NCI-H1694 treated with DMSO at 0.1 percent for 48 hours (cell line): Measurements from ENCODE around the gene RNF6.
A peak's percentile ranks its signal among the peaks of the same experiment; 100 is the strongest.
"Not testable (repeated sequence)": the region's sequence is repeated elsewhere in the genome, so short reads cannot be mapped to it uniquely, and the experiment has no call there.

Source experiments
- DNase-seq: peaks from one replicate; lab custom pipeline; 2025; lab: John Stamatoyannopoulos, UW

Gene RNF6

GRCh38 chr13:26221721-26222519, at the start of gene RNF6:
TSS of gene RNF6 (minus strand) at chr13:26222314. CDS start at chr13:26219649, 2,665 bp downstream.
- DNase-seq, result peak; percentile 91

DNA sequence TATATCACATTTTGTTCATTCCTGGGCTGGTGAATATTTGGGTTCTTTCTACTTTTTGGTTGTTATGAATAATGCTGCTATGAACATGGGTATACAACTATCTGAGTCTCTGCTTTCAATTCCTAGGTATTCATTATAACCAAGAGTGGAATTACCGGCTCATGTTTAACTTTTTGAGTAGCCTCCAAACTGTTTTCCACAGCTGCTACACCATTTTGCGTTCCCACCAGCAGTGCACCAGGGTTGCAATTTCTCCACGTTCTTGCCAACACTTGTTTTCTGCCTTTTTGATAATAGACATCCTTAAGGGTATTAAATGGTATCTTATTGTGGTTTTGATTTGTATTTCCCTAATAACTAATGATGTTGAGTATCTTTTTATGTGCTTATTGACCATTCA, 48.6 kb upstream of the RNF6 start:
- no peak for DNase-seq

- no peak for DNase-seq
These were observed 44.2 kb upstream of the RNF6 start for GRCh38 chr13:26266311-26266710.

GRCh38 chr13:26262156-26262555, 40.0 kb upstream of the RNF6 start:
- no peak for DNase-seq

DNA sequence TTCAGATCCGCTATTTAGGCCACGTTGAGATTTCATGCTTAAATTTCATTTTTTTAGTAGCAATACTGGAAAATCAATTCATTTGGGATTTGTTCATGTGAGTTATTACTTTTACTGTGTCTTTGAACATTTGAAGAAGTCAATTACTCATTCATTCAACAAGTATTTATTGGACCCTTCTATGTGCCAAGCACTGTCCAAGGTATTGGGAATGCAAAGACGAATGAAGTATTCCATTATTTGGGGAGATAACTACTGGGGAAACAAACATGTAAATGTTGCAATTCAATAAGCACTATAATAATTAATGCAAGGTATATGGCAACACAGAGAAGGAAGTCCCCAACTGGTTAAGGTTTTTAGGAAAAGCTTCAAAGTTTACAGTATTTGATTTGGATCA, 37.5 kb upstream of the RNF6 start:
- no peak for DNase-seq

GRCh38 chr13:26257049-26257448, 34.9 kb upstream of the RNF6 start:
- no peak for DNase-seq

GRCh38 chr13:26255691-26256277, 33.7 kb upstream of the RNF6 start:
- peak; percentile 28 for DNase-seq

DNA sequence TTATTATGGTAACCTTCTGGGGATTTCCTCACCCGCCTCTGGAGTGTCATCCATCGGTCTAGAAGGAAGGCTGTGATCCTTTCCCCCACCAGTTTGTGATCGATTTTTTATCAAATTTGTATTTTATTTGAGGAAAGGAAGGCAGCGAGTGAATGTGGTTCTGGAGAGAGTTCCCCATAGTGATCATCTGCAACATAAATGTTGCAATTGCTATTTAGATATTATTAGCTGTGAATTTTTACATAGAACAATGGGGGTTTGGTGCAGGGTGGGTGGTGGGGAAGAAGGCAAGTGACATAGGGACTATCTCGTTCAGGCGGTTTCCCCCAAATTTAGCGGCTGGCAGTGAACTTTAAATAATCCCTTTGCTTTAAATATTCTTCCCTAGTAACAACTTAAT, 33.0 kb upstream of the RNF6 start:
- DNase-seq, result no peak

DNA sequence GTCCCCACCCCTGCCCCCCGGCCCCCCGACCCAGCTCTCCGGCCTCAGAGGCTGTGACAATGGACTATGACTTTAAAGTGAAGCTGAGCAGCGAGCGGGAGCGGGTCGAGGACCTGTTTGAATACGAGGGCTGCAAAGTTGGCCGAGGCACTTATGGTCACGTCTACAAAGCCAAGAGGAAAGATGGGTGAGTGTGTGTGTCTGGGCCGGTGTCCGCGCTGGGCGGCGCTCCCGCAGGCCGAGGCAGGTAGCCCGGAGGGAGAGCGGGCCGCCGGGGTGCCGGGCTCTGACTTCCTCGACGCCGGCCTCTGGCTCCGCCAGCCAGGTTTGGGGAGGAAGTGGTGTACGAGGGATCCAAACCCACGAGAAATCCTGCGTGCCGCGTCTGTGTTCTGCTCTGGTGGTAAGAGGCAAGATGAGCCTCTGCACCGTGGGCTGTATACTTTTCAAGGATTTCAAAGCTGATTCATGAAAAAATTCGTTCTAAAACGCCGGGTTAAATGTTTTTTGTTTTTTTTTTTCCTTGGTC, 32.5 kb upstream of the RNF6 start:
- DNase-seq, result no peak

DNA sequence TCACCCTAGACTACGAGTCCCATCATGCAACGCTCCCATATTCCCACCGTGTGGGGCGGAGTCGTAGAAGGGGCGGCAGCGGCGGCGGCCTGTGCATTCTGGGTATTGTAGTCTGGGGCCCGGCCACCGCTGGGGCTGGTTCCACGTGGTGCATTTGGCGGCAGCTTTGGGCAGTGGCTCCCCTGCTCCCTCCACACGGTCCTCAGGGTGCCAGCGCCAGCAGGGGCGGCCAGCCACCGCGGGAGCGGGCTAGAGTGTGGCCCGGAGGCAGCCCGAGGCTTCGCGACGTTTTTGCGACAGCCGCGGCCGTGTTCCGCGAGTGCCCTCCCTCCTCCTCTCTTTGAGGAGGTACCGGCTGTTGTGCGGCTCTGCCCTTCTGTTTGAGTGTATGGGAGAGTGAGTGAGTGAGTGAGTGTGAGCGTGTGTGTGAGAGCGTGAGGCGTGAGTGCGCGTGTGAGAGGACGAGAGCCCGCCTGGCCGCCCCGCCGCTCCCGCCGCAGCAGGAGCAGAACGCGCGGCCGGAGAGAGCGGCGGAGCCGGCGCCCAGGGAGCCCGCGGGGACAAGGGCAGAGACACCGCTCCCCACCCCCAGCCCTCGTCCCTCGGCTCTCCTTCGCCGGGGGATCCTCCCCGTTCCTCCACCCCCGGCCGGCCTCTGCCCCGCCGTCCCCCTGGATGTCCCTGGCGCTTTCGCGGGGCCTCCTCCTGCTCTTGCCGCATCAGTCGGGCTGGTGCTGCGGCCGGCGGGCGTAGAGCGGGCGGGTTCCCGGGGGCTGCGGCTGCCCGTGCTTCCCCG, 31.9 kb upstream of the RNF6 start, which contains the start of gene CDK8:
Gene CDK8 (plus strand): TSS at position 343 of the 796 bp plus-strand sequence. CDS start 513 bp downstream, outside the sequence.
- peak; percentile 83 for DNase-seq

GRCh38 chr13:26253262-26253786, 31.2 kb upstream of the RNF6 start:
- no peak for DNase-seq

- not testable (repeated sequence) for DNase-seq
These were observed 29.9 kb upstream of the RNF6 start for GRCh38 chr13:26252006-26252405.

DNA sequence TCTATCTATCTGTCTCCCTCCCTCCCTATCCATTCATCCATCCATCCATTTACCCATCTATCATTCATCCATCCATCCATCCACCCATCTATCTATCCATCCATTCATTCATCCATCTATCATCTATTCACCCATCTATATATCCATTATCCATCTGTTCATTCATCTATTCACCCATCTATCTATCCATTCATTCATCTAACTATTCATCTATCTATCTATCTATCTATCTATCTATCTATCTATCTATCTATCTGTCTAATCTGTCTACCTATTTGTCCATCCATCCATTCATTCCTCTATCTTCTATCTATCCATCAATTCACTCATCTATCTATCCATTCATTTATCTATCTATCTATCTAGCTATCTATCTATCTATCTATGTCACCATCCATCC, 27.4 kb upstream of the RNF6 start:
- no peak for DNase-seq

DNA sequence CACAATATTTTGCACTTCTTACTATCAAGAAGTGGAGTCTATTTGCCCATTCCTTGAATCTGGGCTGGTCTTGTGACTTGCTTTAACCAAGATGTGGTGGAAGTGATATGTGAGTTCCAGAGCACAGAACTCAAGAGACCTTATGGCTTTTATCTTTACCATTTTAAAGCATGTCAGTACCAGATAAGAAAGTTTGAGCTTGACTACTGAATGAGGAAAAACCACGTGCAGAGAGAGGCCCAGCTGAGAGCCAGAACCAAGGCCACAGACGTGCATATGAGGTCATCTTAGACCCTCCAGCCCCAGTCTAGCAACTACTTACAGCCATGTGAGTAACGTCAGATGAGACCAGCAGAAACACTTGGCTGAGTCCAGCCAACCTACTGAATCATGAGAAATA, 25.5 kb upstream of the RNF6 start:
- no peak for DNase-seq

DNA sequence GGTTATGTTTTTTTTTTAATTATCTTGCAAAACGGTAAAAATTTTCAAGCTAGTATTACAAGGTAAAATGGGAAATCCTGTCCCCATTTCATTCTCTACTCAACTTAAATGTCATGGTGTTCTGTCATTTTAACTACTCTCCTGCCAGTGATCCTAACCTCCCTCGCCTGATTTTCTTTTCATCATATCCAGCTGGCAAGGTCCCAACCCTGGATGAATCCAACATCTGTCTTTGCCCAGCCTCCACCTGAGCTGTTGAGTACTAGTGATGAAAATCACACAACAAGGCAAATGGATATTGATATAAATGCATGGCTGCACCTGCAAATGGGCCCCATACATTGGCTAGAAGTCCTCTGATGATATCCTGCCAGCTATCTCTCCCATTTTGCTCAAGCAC, 24.9 kb upstream of the RNF6 start:
- peak; percentile 18 for DNase-seq

DNA sequence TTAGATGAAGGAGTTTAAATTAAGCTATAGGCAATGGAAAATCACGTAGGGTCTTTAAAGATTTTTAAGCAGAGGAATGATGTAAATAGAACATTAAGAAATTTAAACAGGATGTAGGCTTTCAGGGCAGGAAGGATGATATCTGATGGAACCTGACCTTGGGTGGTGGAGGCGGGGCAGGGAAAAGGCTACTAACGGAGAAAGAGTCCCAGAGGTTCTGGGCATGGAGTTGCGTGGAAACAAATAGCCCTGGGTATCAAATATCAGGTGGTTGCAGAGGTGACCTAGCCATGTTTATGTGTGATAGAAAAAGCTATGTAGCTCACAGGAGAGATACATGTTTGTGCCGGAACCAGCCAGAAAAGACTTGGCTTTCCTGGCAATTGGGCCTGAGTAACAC, 24.0 kb upstream of the RNF6 start:
- no peak for DNase-seq

DNA sequence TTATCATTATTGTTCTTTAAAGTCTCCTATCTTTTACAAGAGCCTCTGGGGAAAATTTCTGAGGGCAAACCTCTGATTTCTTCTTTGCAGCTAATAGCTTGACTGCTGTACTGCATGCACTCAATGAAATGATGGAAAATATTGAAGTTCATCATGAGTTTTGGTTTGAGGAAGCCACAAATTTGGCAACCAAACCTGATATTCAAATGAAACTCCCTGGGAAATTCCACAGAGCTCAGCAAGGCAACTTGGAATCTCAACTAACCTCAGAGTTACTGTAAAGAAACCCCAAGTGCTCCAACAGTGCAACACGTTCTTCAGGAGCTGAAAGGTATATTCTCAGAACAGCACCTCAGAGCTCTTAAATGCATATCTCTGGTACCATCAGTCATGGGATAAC, 14.2 kb upstream of the RNF6 start:
- no peak for DNase-seq

DNA sequence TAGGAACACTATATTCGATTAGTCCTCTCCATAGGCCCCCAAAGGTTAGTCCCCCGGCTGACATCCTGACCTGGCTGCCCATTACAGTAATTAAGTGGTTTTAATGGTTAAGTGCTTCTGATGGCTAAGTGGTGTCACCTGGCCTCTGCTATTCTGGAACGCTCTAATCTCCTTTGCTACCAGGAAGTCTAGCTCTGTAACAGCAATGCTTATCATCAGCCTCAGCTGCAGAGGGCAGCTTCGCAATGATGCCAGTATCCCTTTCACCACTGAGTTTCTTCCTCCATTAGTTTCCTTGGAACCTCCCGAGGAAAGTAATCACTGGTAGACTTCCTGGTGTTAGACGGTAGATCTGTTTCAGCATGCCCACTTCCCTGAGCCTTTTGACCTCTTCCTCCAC, 8.6 kb upstream of the RNF6 start:
- no peak for DNase-seq

DNA sequence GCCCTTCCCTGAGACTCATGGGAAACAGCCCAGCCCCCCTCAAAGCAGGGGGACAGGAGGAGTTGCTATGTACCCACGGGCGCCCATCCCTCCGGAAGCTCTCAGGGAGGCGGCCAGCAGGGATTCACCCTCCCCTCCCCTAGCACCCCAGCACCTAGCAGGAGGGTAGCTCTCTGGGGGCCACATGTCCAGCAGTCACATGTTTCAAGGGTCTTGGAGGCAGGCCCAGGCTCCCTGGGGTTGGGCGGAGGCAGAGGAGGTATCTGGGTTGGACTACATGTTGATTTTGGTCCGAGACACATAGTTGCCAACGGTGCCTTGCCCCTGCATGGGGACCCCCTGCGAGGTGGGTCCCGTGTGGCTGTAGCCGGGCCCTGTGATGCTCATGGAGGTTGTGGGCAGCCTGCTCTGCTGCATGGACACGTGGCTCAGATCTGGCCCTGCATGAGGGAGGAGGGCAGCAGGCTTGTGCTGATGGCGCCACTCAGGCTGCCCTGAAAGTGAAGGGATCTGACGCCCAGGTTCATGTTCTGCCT, 7.0 kb upstream of the RNF6 start:
- no peak for DNase-seq

- DNase-seq, result peak; percentile 86
These were observed 6.0 kb upstream of the RNF6 start for GRCh38 chr13:26228096-26228495.

DNA sequence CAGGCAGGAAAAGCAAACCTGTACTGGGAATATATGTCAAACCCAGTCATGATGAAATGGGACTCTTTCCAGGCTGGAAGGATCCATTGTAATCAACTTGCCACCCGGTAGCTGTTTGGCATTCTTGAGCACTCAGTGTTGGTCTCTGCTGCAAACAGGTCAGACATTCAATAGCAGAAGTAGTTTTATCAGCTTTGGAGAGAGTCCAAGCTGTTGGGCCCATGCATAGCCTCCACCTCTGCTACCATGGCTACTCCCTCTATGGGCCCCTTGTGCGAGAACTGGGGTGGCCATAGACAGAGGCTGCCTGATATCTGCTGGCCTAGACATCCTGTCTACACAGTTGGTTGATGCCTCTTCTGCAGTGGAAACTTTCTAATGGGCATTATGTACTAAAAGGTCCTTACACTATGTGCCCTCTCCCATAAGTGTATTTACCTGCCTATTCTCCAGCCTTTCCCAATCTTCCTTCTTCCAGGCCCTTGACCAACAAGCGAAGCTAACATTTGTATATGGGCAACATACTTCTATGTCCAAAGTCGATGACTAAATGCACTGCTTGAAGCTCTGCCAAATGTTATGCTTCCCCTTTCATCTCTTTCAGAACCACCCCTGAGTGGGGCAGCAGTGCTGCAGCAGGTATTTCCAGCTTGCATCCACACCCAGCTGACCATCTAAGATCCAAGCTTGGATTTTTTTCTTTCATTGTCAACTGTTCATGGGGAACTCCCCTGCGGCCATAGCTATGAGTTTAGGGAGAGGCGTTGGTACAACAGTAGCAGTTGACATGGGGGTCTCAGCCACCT, 5.3 kb upstream of the RNF6 start:
- no peak for DNase-seq
